Measurements from ENCODE around the gene PTPRN2.

PTPRN2 gene

GRCh38 chr7:158374146-158374545, 213.5 kb downstream of the PTPRN2 start:
- in situ Hi-C loops (cut with MboI; ENCODE audit: low sequenced_read_pairs, unreplicated experiment) = no loop called here
- DNase-seq (ENCODE audit: low spot score) = no peak
- no peak for TF ChIP-seq CTCF (IDR thresholded peaks at IDR 0.05; ENCODE audit: borderline replicate concordance, control extremely low read depth, extremely low read depth, insufficient read depth, missing control alignments)

- in situ Hi-C loops (cut with MboI; ENCODE audit: low sequenced_read_pairs, unreplicated experiment) = no loop called here
- DNase-seq (ENCODE audit: low spot score) = no peak
- no peak for TF ChIP-seq CTCF (IDR thresholded peaks at IDR 0.05; ENCODE audit: borderline replicate concordance, control extremely low read depth, extremely low read depth, insufficient read depth, missing control alignments)
Measured at GRCh38 chr7:158373476-158374133, 214.0 kb downstream of the PTPRN2 start.

- DNase-seq (ENCODE audit: low spot score) = no peak
- in situ Hi-C loops (cut with MboI; ENCODE audit: low sequenced_read_pairs, unreplicated experiment) = no loop called here
- TF ChIP-seq CTCF (IDR thresholded peaks at IDR 0.05; ENCODE audit: borderline replicate concordance, control extremely low read depth, extremely low read depth, insufficient read depth, missing control alignments) = no peak
Measured at GRCh38 chr7:158372400-158373342, 215.0 kb downstream of the PTPRN2 start.

GRCh38 chr7:158371856-158372255, 215.8 kb downstream of the PTPRN2 start:
- no peak for TF ChIP-seq CTCF (IDR thresholded peaks at IDR 0.05; ENCODE audit: borderline replicate concordance, control extremely low read depth, extremely low read depth, insufficient read depth, missing control alignments)
- in situ Hi-C loops (cut with MboI; ENCODE audit: low sequenced_read_pairs, unreplicated experiment) = no loop called here
- no peak for DNase-seq (ENCODE audit: low spot score)

- DNase-seq (ENCODE audit: low spot score) = no peak
- in situ Hi-C loops (cut with MboI; ENCODE audit: low sequenced_read_pairs, unreplicated experiment) = no loop called here
- TF ChIP-seq CTCF (IDR thresholded peaks at IDR 0.05; ENCODE audit: borderline replicate concordance, control extremely low read depth, extremely low read depth, insufficient read depth, missing control alignments) = no peak
Measured at GRCh38 chr7:158369866-158370265, 217.8 kb downstream of the PTPRN2 start.

GRCh38 chr7:158369290-158369689, 218.3 kb downstream of the PTPRN2 start:
- in situ Hi-C loops (cut with MboI; ENCODE audit: low sequenced_read_pairs, unreplicated experiment) = no loop called here
- no peak for TF ChIP-seq CTCF (IDR thresholded peaks at IDR 0.05; ENCODE audit: borderline replicate concordance, control extremely low read depth, extremely low read depth, insufficient read depth, missing control alignments)

More at GRCh38 chr7:158369290-158369689, 218.3 kb downstream of the PTPRN2 start:
- DNase-seq (ENCODE audit: low spot score) = no peak
